Lower leg skin (tissue), 3 donors: ENCODE data around the gene ANKRD7.

Source experiments
- POLR2A ChIP-seq, 2 donors: fragments of 450-650 bp; IDR thresholded peaks; one replicate each; pipeline ENCODE4 v1.6.1; 2016 to 2017; ENCODE audit warnings: antibody characterized with exemption in 2 of 2, mild to moderate bottlenecking in 1 of 2, moderate library complexity in 1 of 2
- TF ChIP-seq, protein P1 (sequence below), 3 donors: fragments of 450-650 bp; IDR thresholded peaks; one replicate each; pipeline ENCODE4 v1.5.1; 2016; ENCODE audit warnings: antibody characterized with exemption in 3 of 3, mild to moderate bottlenecking in 3 of 3, moderate library complexity in 2 of 3

DNA sequence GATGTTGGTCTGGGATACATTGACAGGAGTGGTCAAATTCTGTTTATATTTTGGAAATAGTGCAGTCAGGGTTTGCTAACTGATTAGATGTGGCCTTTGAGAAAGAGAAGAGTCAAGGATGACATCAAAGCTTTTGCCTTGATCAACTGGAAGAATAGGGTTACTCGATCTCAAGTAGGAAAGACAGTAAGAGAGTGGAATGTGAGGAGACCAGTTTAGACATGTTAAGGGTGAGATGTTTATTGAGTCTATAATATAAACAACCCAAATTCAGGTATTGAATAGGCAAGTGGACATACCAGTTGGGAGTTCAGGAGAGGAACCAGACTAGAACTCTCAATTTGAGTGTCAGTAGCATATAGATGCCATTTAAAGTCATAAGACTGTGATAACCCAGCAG, 1.9 kb upstream of the ANKRD7 start:
- TF ChIP-seq, protein P1, sequence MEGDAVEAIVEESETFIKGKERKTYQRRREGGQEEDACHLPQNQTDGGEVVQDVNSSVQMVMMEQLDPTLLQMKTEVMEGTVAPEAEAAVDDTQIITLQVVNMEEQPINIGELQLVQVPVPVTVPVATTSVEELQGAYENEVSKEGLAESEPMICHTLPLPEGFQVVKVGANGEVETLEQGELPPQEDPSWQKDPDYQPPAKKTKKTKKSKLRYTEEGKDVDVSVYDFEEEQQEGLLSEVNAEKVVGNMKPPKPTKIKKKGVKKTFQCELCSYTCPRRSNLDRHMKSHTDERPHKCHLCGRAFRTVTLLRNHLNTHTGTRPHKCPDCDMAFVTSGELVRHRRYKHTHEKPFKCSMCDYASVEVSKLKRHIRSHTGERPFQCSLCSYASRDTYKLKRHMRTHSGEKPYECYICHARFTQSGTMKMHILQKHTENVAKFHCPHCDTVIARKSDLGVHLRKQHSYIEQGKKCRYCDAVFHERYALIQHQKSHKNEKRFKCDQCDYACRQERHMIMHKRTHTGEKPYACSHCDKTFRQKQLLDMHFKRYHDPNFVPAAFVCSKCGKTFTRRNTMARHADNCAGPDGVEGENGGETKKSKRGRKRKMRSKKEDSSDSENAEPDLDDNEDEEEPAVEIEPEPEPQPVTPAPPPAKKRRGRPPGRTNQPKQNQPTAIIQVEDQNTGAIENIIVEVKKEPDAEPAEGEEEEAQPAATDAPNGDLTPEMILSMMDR (IDR thresholded peaks at IDR 0.05): no peak
- no peak for TF ChIP-seq POLR2A (IDR thresholded peaks at IDR 0.05)
